HG03066 (cell line): ENCODE results near the gene RASIP1.
"Not testable (repeated sequence)": the region's sequence is repeated elsewhere in the genome, so short reads cannot be mapped to it uniquely, and the experiment has no call there.

Experiments used
- ATAC-seq: cut with Tn5 transposase; IDR thresholded peaks from one replicate; pipeline ENCODE4 v1.9.1; 2021; ENCODE audit warnings: low read depth; ENCODE audit not compliant: unreplicated experiment

Gene RASIP1

DNA sequence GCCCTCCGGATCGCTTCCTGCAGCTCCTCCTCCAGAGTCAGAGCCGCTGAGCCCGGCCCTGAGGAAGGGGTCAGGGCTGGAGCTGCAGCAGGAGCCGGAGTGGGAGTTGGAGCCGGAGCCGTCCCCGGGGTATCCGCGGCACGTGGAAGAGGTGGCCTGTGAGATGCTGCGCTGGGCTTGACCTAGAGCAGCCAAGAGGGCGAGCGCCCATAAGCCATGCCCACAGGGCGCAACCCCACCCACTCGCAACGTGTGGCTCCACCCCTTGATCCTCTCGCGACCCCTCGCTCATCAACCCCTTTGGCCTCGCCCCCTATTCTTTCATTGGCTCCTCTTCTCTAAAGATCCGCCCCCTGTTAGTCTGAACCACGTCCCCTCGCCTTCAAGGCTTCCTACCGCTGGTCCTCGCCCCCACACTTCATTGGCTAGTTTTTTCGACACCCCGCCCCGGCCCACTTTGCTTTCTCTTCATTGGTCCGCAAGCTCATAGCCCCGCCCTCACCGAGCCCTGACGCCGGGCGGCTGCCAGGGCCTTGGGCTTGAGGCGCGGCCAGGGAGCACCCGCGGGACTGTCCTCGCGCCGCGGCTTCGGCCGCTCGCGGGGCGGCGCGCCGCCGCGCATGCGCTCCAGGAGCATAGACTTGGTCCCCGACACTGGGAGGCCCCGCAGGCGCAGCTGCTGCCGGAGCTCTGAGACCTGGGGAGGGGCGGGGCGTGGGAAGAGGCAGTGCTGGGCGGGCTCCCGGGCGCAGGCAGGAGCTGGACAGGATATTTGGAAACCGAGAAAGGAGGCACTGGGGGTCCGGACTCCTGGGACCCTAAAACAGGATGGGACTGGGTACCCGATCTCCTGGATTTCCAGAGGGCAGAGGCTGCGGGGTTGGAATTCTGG lies 26.3 kb downstream of the RASIP1 start:
- peak; percentile 89 for ATAC-seq

GRCh38 chr19:48713041-48713863 lies 27.2 kb downstream of the RASIP1 start:
- no peak for ATAC-seq

DNA sequence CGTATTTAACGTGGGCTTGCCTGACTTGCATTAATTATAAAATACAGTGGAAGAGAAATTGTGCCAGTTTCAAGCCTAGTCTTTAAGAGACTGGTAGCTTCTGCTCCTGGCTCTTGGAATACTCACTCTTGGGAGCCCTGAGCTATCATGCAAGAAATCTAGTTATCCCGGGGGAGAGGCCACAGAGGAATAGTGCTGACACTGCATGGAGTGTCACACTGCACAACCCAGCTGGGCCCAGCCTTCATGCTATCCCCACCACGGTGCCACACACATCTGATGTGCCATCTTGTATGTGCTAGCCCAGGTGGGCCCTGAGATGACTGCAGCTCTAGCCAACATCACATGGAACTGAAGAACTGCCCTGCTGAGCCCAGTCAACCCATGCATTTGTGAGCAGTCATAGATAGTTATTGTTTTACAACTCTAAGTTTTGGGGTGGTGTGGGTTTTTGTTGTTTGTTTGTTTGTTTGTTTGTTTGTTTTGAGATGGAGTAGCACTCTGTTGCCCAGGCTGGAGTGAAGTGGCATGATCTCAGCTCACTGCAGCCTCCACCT lies 29.2 kb downstream of the RASIP1 start:
- ATAC-seq: no peak

- ATAC-seq: no peak
Measured at GRCh38 chr19:48708471-48708870, 31.9 kb downstream of the RASIP1 start.

DNA sequence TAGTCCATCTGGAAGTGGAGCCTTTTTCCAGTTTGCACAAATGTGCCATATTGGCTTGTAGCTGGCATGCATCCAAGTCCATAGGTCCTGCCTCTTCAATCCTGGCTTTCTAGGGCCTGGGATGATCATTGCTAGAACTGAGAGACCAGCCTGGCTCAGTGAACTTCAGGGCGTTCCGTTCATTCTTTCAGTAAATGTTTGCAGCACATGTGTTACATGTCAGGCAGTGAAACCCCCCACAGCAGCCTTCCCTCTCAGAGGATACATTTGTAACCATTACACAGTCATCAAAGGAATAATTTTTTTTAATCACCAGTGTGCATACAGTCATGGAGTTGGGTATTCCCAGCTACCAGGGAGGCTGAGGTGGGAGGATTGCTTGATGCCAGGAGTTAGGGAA lies 35.0 kb downstream of the RASIP1 start:
- ATAC-seq: no peak

- no peak for ATAC-seq
Measured at GRCh38 chr19:48703316-48703715, 37.1 kb downstream of the RASIP1 start.

- ATAC-seq: no peak
Measured at GRCh38 chr19:48702701-48703100, 37.7 kb downstream of the RASIP1 start.

- no peak for ATAC-seq
Measured at GRCh38 chr19:48698046-48698445, 42.4 kb downstream of the RASIP1 start.

GRCh38 chr19:48696353-48697010 lies 43.9 kb downstream of the RASIP1 start:
- no peak for ATAC-seq

- ATAC-seq: no peak
Measured at GRCh38 chr19:48695743-48696352, 44.6 kb downstream of the RASIP1 start, which contains the start of gene FUT2. TSS of gene FUT2 (plus strand) at chr19:48695971. CDS start at chr19:48702957, 6,986 bp downstream.

- ATAC-seq: not testable (repeated sequence)
Measured at GRCh38 chr19:48693629-48694028, 46.8 kb downstream of the RASIP1 start.

DNA sequence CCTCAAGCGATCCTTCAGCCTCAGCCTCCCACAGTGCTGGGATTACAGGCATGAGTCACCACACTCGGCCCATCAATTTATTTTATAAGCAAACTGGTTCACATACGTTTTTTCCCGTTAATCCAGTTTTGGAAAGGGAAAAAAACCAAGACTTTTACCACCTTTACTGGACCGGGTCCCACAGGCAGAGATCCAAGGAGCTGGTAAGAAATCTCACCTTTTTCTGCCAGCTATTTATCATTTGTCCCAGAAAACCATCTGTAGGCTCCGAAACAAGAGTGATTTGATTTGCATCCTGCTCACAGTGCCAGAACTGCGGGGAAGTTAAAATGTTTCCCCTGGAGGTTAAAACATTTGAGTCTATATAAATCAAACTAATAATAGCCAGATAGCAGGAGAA lies 51.0 kb downstream of the RASIP1 start:
- ATAC-seq: no peak

DNA sequence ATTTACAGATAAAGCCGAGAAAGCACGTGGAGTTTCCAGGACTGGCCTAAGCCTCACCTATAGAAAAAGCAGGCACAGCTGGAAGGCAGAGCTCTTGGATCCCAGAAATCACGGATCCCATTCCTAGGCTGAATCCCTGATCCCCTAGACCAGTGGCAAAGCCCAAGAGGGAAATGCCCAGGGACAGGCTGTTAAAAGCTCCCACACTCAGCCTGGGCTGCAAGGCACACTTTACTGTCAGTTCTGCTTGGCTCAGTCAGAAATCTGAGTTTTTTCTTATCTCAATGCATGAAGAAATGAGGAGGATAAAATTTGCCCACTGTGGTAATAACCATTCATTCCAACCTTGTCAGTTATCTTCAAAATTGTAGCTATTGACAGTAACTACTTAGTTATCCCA lies 52.6 kb downstream of the RASIP1 start:
- no peak for ATAC-seq

DNA sequence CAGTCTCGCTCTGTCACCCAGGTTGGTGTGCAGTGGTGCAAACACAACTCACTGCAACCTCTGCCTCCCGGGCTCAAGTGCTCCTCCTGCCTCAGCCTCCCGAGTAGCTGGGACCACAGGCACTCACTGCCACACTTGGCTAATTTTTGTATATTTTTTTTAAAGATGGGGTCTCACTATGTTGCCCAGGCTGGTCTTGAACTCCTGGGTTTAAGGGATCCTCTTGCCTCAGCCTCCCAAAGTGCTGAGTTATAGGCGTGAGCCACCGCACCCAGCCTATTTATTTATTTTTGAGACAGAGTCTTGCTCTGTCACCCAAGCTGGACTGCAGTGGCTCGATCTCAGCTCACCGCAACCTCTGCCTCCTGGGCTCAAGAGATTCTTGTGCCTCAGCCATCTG lies 53.8 kb downstream of the RASIP1 start:
- ATAC-seq: not testable (repeated sequence)

GRCh38 chr19:48686088-48686487 lies 54.3 kb downstream of the RASIP1 start:
- no peak for ATAC-seq

DNA sequence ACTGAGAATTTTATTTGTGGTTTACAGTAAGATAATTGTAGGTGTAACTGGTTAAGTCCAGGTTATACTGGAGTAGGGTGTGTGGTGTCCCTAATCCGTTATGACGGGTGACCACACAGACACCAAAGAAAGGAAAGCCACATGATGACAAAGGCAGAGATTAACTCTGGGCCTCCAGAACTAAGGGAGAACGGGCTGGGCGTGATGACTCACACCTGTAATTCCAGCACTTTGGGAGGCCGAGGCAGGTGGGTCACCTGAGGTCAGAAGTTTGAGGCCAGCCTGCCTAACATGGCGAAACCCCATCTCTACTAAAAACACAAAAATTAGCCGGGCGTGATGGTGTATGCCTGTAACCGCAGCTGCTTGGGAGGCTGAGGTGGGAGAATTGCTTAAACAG lies 54.8 kb downstream of the RASIP1 start:
- ATAC-seq: no peak

DNA sequence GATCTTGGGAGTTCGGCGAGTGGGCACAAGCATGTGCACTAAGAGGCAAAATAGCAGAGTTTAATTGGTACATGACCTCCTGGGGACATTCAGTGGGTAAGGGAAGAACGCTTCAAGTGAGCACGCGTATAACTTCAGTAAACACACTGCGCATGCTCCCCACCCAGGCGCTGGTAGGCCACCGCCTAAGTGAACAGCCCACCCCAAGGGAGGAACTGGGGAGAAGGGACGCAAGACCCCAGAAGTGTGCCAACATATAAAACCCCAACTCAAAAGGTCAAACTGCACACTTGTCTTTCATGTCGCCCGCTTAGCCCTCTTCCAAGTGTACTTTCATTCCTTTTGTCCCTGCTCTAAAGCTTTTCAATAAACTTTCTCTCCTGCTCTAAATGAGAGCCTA lies 57.1 kb downstream of the RASIP1 start:
- ATAC-seq: no peak

DNA sequence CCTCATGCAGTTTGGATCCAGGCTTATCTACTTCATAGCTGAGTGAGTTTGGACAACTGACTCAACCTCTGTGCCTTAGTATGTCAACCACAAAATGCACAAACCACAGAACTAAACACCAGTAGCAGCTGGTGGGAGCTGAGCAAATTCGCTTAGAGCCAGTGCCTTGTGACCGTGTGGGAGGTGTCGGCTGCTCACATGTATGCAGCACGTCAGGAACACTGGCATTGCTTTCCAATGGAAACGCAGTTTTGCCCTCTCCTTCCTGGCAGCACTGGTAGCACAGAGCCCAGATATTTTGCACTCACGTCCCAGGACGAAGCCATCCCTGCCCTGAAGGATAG lies 59.3 kb downstream of the RASIP1 start:
- ATAC-seq: no peak

- no peak for ATAC-seq
Measured at GRCh38 chr19:48680436-48681126, 59.8 kb downstream of the RASIP1 start.

- not testable (repeated sequence) for ATAC-seq
Measured at GRCh38 chr19:48680006-48680405, 60.4 kb downstream of the RASIP1 start.
